ENCODE measurements around the gene ENTPD2.

The ENTPD2 gene

GRCh38 chr9:137000177-137000930 is 53.5 kb downstream of the ENTPD2 start:
- TF ChIP-seq, protein P1, sequence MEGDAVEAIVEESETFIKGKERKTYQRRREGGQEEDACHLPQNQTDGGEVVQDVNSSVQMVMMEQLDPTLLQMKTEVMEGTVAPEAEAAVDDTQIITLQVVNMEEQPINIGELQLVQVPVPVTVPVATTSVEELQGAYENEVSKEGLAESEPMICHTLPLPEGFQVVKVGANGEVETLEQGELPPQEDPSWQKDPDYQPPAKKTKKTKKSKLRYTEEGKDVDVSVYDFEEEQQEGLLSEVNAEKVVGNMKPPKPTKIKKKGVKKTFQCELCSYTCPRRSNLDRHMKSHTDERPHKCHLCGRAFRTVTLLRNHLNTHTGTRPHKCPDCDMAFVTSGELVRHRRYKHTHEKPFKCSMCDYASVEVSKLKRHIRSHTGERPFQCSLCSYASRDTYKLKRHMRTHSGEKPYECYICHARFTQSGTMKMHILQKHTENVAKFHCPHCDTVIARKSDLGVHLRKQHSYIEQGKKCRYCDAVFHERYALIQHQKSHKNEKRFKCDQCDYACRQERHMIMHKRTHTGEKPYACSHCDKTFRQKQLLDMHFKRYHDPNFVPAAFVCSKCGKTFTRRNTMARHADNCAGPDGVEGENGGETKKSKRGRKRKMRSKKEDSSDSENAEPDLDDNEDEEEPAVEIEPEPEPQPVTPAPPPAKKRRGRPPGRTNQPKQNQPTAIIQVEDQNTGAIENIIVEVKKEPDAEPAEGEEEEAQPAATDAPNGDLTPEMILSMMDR (conservative IDR thresholded peaks at IDR 0.05), result no peak
- H3K27ac ChIP-seq, result no peak overlapping the region
